HCT116 (cell line): ENCODE results near the gene STK39.

ENCODE experiments used
- CEBPB ChIP-seq: IDR thresholded peaks from 2 replicates; pipeline ENCODE4 v1.6.1; 2012; ENCODE audit warnings: low read depth
- CTCF ChIP-seq, 3 experiments: fragments of 200-600 bp in 1 of 3; sonication (generic) in 1 of 3; IDR thresholded peaks in 2 of 3; conservative IDR thresholded peaks in 1 of 3; 2 replicates each; pipeline ENCODE4 v1.5.1; 2012 to 2017; ENCODE audit warnings: low read depth in 2 of 3, low read length in 2 of 3, antibody characterized with exemption in 1 of 3, borderline replicate concordance in 1 of 3, control low read depth in 1 of 3, mild to moderate bottlenecking in 1 of 3, mixed read lengths in 1 of 3, mixed run types in 1 of 3, moderate library complexity in 1 of 3; ENCODE audit not compliant: insufficient read depth in 1 of 3
- MAX ChIP-seq: IDR thresholded peaks from 2 replicates; pipeline ENCODE4 v1.6.1; 2012
- POLR2AphosphoS5 ChIP-seq: IDR thresholded peaks from 2 replicates; pipeline ENCODE4 v1.6.1; 2011; ENCODE audit warnings: mild to moderate bottlenecking, low read depth, low read length, moderate library complexity

- TF ChIP-seq POLR2AphosphoS5 (no peak), CTCF (IDR thresholded peaks at IDR 0.05 in 2 of 3, conservative IDR thresholded peaks at IDR 0.05 in 1 of 3; ENCODE audit: borderline replicate concordance in 1 of 3, insufficient read depth in 1 of 3, low read depth in 2 of 3, low read length in 2 of 3) (no peak), CEBPB (no peak), MAX (no peak)
Observed at GRCh38 chr2:168217920-168218319, 29.5 kb downstream of the STK39 start.
